Measurements from ENCODE around the gene CFAP61. TPM values are rescaled to one million over a fixed set of nuclear protein-coding genes. Genes with fewer than 3 reads are reported as not detected.

The CFAP61 gene
- total RNA-seq, 1 experiment from 2014 or later = 0.61 TPM

- TF ChIP-seq ZNF425 (CRISPR knock-in tag; conservative IDR thresholded peaks at IDR 0.05) (no peak), USF2 (CRISPR knock-in tag; IDR thresholded peaks at IDR 0.05) (no peak), SMAD3 (CRISPR knock-in tag; IDR thresholded peaks at IDR 0.05; ENCODE audit: borderline replicate concordance) (no peak), IRF2 (CRISPR knock-in tag; IDR thresholded peaks at IDR 0.05; ENCODE audit: borderline replicate concordance, low read depth) (no peak)
These were observed 158.6 kb downstream of the CFAP61 start (continued) for GRCh38 chr20:20210943-20211273.

- CTCF ChIA-PET = interaction anchor here (1.2 kb wide), 1 partner anchor 26 kb away, joined by 11 read pairs; no protein-coding TSS in a partner anchor
- DNase-seq (ENCODE audit: low spot score) (no peak), ATAC-seq (no peak)
- H3K4me1 Mint-ChIP-seq = peaks cover 32% of the 10 kb centered on the region
- no peaks in the 10 kb centered on the region for H3K36me3 Mint-ChIP-seq
- no peak for TF ChIP-seq NR1H2 (CRISPR knock-in tag; IDR thresholded peaks at IDR 0.05)
- no peaks in the 10 kb centered on the region for H3K27me3 Mint-ChIP-seq (ENCODE audit: low read depth)
- POLR2A ChIA-PET = no interaction called here
- H3K27ac Mint-ChIP-seq = no peak overlapping the region
- H3K4me3 Mint-ChIP-seq = no peak overlapping the region
- no peaks in the 10 kb centered on the region for H3K9me3 Mint-ChIP-seq
These were observed 159.1 kb downstream of the CFAP61 start for GRCh38 chr20:20211274-20211987.

- no peaks in the 10 kb centered on the region for H3K36me3 Mint-ChIP-seq
- no peaks in the 10 kb centered on the region for H3K9me3 Mint-ChIP-seq
- no peaks in the 10 kb centered on the region for H3K27me3 Mint-ChIP-seq (ENCODE audit: low read depth)
- H3K4me3 Mint-ChIP-seq = no peak overlapping the region
- CTCF ChIA-PET = interaction anchor here (1.2 kb wide), 1 partner anchor 25 kb away, joined by 11 read pairs; no protein-coding TSS in a partner anchor
- no peak overlapping the region for H3K27ac Mint-ChIP-seq
- DNase-seq (ENCODE audit: low spot score) (no peak), ATAC-seq (no peak)
- H3K4me1 Mint-ChIP-seq = peaks cover 34% of the 10 kb centered on the region
- POLR2A ChIA-PET = no interaction called here
- TF ChIP-seq TCF7 (CRISPR knock-in tag; IDR thresholded peaks at IDR 0.05; ENCODE audit: low read depth) = no peak
- no peak for TF ChIP-seq SP1 (CRISPR knock-in tag; conservative IDR thresholded peaks at IDR 0.05)
- no peak for TF ChIP-seq E2F4 (CRISPR knock-in tag; IDR thresholded peaks at IDR 0.05; ENCODE audit: borderline replicate concordance, low read depth)
- no peak for TF ChIP-seq GRHL2 (CRISPR knock-in tag; IDR thresholded peaks at IDR 0.05; ENCODE audit: insufficient replicate concordance, severe bottlenecking)
- no peak for TF ChIP-seq ZMAT4 (CRISPR knock-in tag; IDR thresholded peaks at IDR 0.05)
- TF ChIP-seq OVOL2 (CRISPR knock-in tag; IDR thresholded peaks at IDR 0.05; ENCODE audit: borderline replicate concordance) = no peak
- TF ChIP-seq ZNF532 (CRISPR knock-in tag; IDR thresholded peaks at IDR 0.05; ENCODE audit: borderline replicate concordance) = no peak
- TF ChIP-seq EMX1 (CRISPR knock-in tag; IDR thresholded peaks at IDR 0.05) = no peak
- no peak for TF ChIP-seq ESRRA (CRISPR knock-in tag; IDR thresholded peaks at IDR 0.05; ENCODE audit: borderline replicate concordance)
- no peak for TF ChIP-seq KAT7 (CRISPR knock-in tag; IDR thresholded peaks at IDR 0.05; ENCODE audit: borderline replicate concordance)
- TF ChIP-seq SOX15 (CRISPR knock-in tag; IDR thresholded peaks at IDR 0.05) = no peak
- no peak for TF ChIP-seq ZNF512 (CRISPR knock-in tag; IDR thresholded peaks at IDR 0.05; ENCODE audit: borderline replicate concordance)
- no peak for TF ChIP-seq PRRX2 (CRISPR knock-in tag; IDR thresholded peaks at IDR 0.05)
- TF ChIP-seq ELF4 (CRISPR knock-in tag; IDR thresholded peaks at IDR 0.05; ENCODE audit: low read depth) = no peak
- TF ChIP-seq ATF6 (CRISPR knock-in tag; IDR thresholded peaks at IDR 0.05) = no peak
These were observed 159.7 kb downstream of the CFAP61 start for GRCh38 chr20:20211988-20212518.
